NCI-H1417 treated with DMSO at 0.1 percent for 48 hours (cell line): ENCODE results near the gene TRIM54.
"Not testable (repeated sequence)": the region's sequence is repeated elsewhere in the genome, so short reads cannot be mapped to it uniquely, and the experiment has no call there.

Source experiments
- DNase-seq: peaks from one replicate; lab custom pipeline; 2025; lab: John Stamatoyannopoulos, UW

The TRIM54 gene

GRCh38 chr2:27313882-27314645 is 31.8 kb downstream of the TRIM54 start:
- no peak for DNase-seq

GRCh38 chr2:27314709-27315108 is 32.5 kb downstream of the TRIM54 start:
- DNase-seq = no peak

GRCh38 chr2:27315122-27315521 is 32.9 kb downstream of the TRIM54 start:
- DNase-seq = no peak

- DNase-seq = no peak
Observed at GRCh38 chr2:27316655-27317412, 34.6 kb downstream of the TRIM54 start.

- DNase-seq = not testable (repeated sequence)
Observed at GRCh38 chr2:27319839-27320238, 37.6 kb downstream of the TRIM54 start.

GRCh38 chr2:27320958-27321543 is 38.8 kb downstream of the TRIM54 start:
- no peak for DNase-seq

GRCh38 chr2:27322301-27322765 is 40.1 kb downstream of the TRIM54 start:
- no peak for DNase-seq

- peak; percentile 75 for DNase-seq
Observed at GRCh38 chr2:27322766-27323595, 40.8 kb downstream of the TRIM54 start, which contains the start of gene MPV17. MPV17 (minus strand) TSS chr2:27323097; CDS start chr2:27322517, 580 bp downstream.

- no peak for DNase-seq
Observed at GRCh38 chr2:27323596-27324285, 41.5 kb downstream of the TRIM54 start.

GRCh38 chr2:27324720-27325119 is 42.5 kb downstream of the TRIM54 start:
- no peak for DNase-seq

GRCh38 chr2:27335311-27335710 is 53.1 kb downstream of the TRIM54 start:
- no peak for DNase-seq

- no peak for DNase-seq
Observed at GRCh38 chr2:27336173-27336572, 53.9 kb downstream of the TRIM54 start.

GRCh38 chr2:27347641-27348040 is 65.4 kb downstream of the TRIM54 start:
- DNase-seq = no peak

GRCh38 chr2:27350106-27350693 is 68.0 kb downstream of the TRIM54 start:
- DNase-seq = no peak

- DNase-seq = no peak
Observed at GRCh38 chr2:27351802-27352598, 69.8 kb downstream of the TRIM54 start.

- DNase-seq = not testable (repeated sequence)
Observed at GRCh38 chr2:27353386-27353761, 71.1 kb downstream of the TRIM54 start.

- no peak for DNase-seq
Observed at GRCh38 chr2:27353762-27354596, 71.8 kb downstream of the TRIM54 start.

GRCh38 chr2:27354597-27354927 is 72.3 kb downstream of the TRIM54 start:
- DNase-seq = no peak

- DNase-seq = no peak
Observed at GRCh38 chr2:27356056-27356381, 73.8 kb downstream of the TRIM54 start.
